IMR-90 (cell line): Measurements from ENCODE around the gene PRKN. TPM values are rescaled to one million over a fixed set of nuclear protein-coding genes. Genes with fewer than 3 reads are reported as not detected.

Experiments used
- ATAC-seq: fragments of 200-7000 bp; cut with Tn5 transposase; 2 replicates; pipeline ENCODE4 v1.9.1; 2020; ENCODE audit warnings: low read depth, mild to moderate bottlenecking, moderate library complexity
- BruUV-seq: library from RNA; stranded (reverse); fragments of 400-500 nt; replicated peaks from 2 replicates; lab custom pipeline; 2021; lab: Mats Ljungman, UMichigan
- CTCF ChIA-PET: fragments of 300-600 bp; formaldehyde crosslinking; extraction: SDS; loops from one replicate; lab custom pipeline; 2021; ENCODE audit warnings: antibody characterized with exemption; lab: Yijun Ruan, JAX
- POLR2A ChIA-PET: fragments of 300-600 bp; sonication (Branson Sonifier 250); formaldehyde crosslinking; loops from one replicate; lab custom pipeline; 2022; ENCODE audit warnings: antibody characterized with exemption; ENCODE audit not compliant: unreplicated experiment; lab: Charles Lee
- DNase-seq: peaks from one replicate; pipeline ENCODE4 v3.0.0; 2013
- H2AFZ ChIP-seq: replicated peaks from 2 replicates; pipeline ENCODE3; 2013; ENCODE audit warnings: low read length, mild to moderate bottlenecking; ENCODE audit not compliant: poor library complexity
- H2AK5ac ChIP-seq: 2 replicates; pipeline ENCODE4 v1.6.1; 2013; ENCODE audit warnings: low read depth, low read length, inconsistent platforms
- H2AK9ac ChIP-seq: replicated peaks from 2 replicates; pipeline ENCODE3; 2013; ENCODE audit warnings: mild to moderate bottlenecking, low read depth, low read length, moderate library complexity; ENCODE audit not compliant: poor library complexity
- H2BK120ac ChIP-seq: 2 replicates; pipeline ENCODE4 v1.6.1; 2013; ENCODE audit warnings: low read depth, low read length, inconsistent platforms
- H2BK15ac ChIP-seq: 3 replicates; pipeline ENCODE4 v1.6.1; 2013; ENCODE audit warnings: low read depth, low read length, inconsistent platforms
- H2BK20ac ChIP-seq: 2 replicates; pipeline ENCODE4 v1.6.1; 2013; ENCODE audit warnings: low read depth, mild to moderate bottlenecking, inconsistent platforms, low read length, moderate library complexity
- H2BK5ac ChIP-seq: 2 replicates; pipeline ENCODE4 v1.6.1; 2013; ENCODE audit warnings: mild to moderate bottlenecking, low read depth, low read length, inconsistent platforms; ENCODE audit not compliant: poor library complexity, severe bottlenecking
- H3K14ac ChIP-seq: replicated peaks from 2 replicates; pipeline ENCODE4 v1.6.1; 2013; ENCODE audit warnings: low read depth, low read length, inconsistent platforms
- H3K18ac ChIP-seq: 2 replicates; pipeline ENCODE4 v1.6.1; 2013; ENCODE audit warnings: low read depth, low read length, control low read depth
- H3K23ac ChIP-seq: 2 replicates; pipeline ENCODE4 v1.6.1; 2013; ENCODE audit warnings: low read depth, low read length, inconsistent platforms
- H3K27ac ChIP-seq: 2 replicates; pipeline ENCODE4 v1.5.1; 2013; ENCODE audit warnings: mild to moderate bottlenecking, control low read depth, low read length; ENCODE audit not compliant: insufficient read depth
- H3K27me3 ChIP-seq: 2 replicates; pipeline ENCODE4 v1.6.1; 2013; ENCODE audit warnings: low read length; ENCODE audit not compliant: control insufficient read depth, insufficient read depth
- H3K36me3 ChIP-seq: 2 replicates; pipeline ENCODE4 v1.6.1; 2013; ENCODE audit warnings: low read length, mixed read lengths; ENCODE audit not compliant: control insufficient read depth, insufficient read depth
- H3K4ac ChIP-seq: 2 replicates; pipeline ENCODE4 v1.6.1; 2013; ENCODE audit warnings: low read depth, low read length, inconsistent platforms
- H3K4me1 ChIP-seq: 2 replicates; pipeline ENCODE4 v1.6.1; 2013; ENCODE audit warnings: low read length, mixed read lengths; ENCODE audit not compliant: control insufficient read depth, insufficient read depth
- H3K4me2 ChIP-seq: 2 replicates; pipeline ENCODE4 v1.6.1; 2013; ENCODE audit warnings: low read depth, mild to moderate bottlenecking, control low read depth, low read length, moderate library complexity
- H3K4me3 ChIP-seq: 2 replicates; pipeline ENCODE4 v1.5.1; 2013; ENCODE audit warnings: low read depth, mild to moderate bottlenecking, control low read depth, low read length, moderate library complexity; ENCODE audit not compliant: insufficient read depth
- H3K56ac ChIP-seq: 2 replicates; pipeline ENCODE4 v1.6.1; 2013; ENCODE audit warnings: low read length, inconsistent platforms; ENCODE audit not compliant: insufficient read depth; ENCODE audit errors: extremely low read depth
- H3K79me1 ChIP-seq, 2 experiments: 2 replicates each; pipeline ENCODE4 v1.6.1; 2013; ENCODE audit warnings: low read length in 2 of 2, inconsistent platforms in 1 of 2, low read depth in 1 of 2
- H3K9ac ChIP-seq: 2 replicates; pipeline ENCODE4 v1.6.1; 2013; ENCODE audit warnings: low read depth, low read length, control low read depth
- H3K9me1 ChIP-seq: 2 replicates; pipeline ENCODE4 v1.6.1; 2013; ENCODE audit warnings: low read length, inconsistent platforms; ENCODE audit not compliant: insufficient read depth
- H3K9me3 ChIP-seq: 2 replicates; pipeline ENCODE4 v1.6.1; 2013; ENCODE audit warnings: low read length; ENCODE audit not compliant: control insufficient read depth, insufficient read depth
- H4K20me1 ChIP-seq: 2 replicates; pipeline ENCODE4 v1.6.1; 2013; ENCODE audit warnings: low read length, inconsistent platforms; ENCODE audit not compliant: insufficient read depth
- H4K5ac ChIP-seq: 2 replicates; pipeline ENCODE4 v1.6.1; 2013; ENCODE audit warnings: mild to moderate bottlenecking, low read depth, low read length, control low read depth
- H4K8ac ChIP-seq, 2 experiments: 2 replicates each; pipeline ENCODE4 v1.6.1; 2013; ENCODE audit warnings: low read depth in 2 of 2, low read length in 2 of 2, control low read depth in 1 of 2, inconsistent platforms in 1 of 2
- H4K91ac ChIP-seq: 2 replicates; pipeline ENCODE4 v1.6.1; 2013; ENCODE audit warnings: low read depth, low read length, inconsistent platforms; ENCODE audit not compliant: insufficient read depth
- BHLHE40 ChIP-seq: fragments of 150-350 bp; IDR thresholded peaks from 2 replicates; pipeline ENCODE4 v1.6.1; 2016; ENCODE audit warnings: mild to moderate bottlenecking, low read depth, low read length
- CEBPB ChIP-seq: IDR thresholded peaks from 2 replicates; pipeline ENCODE4 v1.6.1; 2012; ENCODE audit warnings: low read depth, low read length, improper control_type of control experiment
- CHD1 ChIP-seq: IDR thresholded peaks from 2 replicates; pipeline ENCODE4 v1.6.1; 2012; ENCODE audit warnings: low read depth, low read length, improper control_type of control experiment
- ELK1 ChIP-seq: fragments of 150-350 bp; IDR thresholded peaks from 2 replicates; pipeline ENCODE4 v1.6.1; 2016; ENCODE audit warnings: low read depth, mild to moderate bottlenecking, low read length, moderate library complexity, borderline replicate concordance
- MAZ ChIP-seq: IDR thresholded peaks from 2 replicates; pipeline ENCODE4 v1.6.1; 2012; ENCODE audit warnings: low read depth, mild to moderate bottlenecking, low read length, improper control_type of control experiment, moderate library complexity, borderline replicate concordance
- MXI1 ChIP-seq: IDR thresholded peaks from 2 replicates; pipeline ENCODE4 v1.6.1; 2012; ENCODE audit warnings: low read depth, mild to moderate bottlenecking, low read length, moderate library complexity, borderline replicate concordance
- NFE2L2 ChIP-seq: fragments of 150-350 bp; IDR thresholded peaks from 2 replicates; pipeline ENCODE4 v1.6.1; 2016; ENCODE audit warnings: low read depth, mild to moderate bottlenecking, low read length
- POLR2A ChIP-seq: IDR thresholded peaks from 2 replicates; pipeline ENCODE4 v1.6.1; 2012; ENCODE audit warnings: mild to moderate bottlenecking, low read depth, low read length
- RCOR1 ChIP-seq: IDR thresholded peaks from 2 replicates; pipeline ENCODE4 v1.6.1; 2012; ENCODE audit warnings: mild to moderate bottlenecking, low read length, improper control_type of control experiment; ENCODE audit not compliant: insufficient replicate concordance
- WGBS, 2 experiments: methylation state at CpG; one replicate each; pipeline versions ENCODE4 v1.1.5 to v1.1.7; 2013; ENCODE audit warnings: missing lambda C conversion rate in 2 of 2; ENCODE audit not compliant: insufficient read length in 1 of 2; ENCODE audit errors: extremely low coverage in 2 of 2; 5-methylcytosine and 5-hydroxymethylcytosine counted together
- dilution Hi-C: fragments of 300-500 bp; cut with HindIII; formaldehyde crosslinking; loops from one replicate; pipeline ENCODE4 v1.14.3; 2018; ENCODE audit warnings: low sequenced_read_pairs; ENCODE audit not compliant: unreplicated experiment
- in situ Hi-C: fragments of 300-500 bp; cut with MboI; formaldehyde crosslinking; loops from 3 replicates; pipeline ENCODE4 v1.14.3; 2019; ENCODE audit warnings: low sequenced_read_pairs, inconsistent platforms, mixed read lengths
- intact Hi-C: fragments of 100-400 bp; cut with micrococcal nuclease; formaldehyde crosslinking; loops from 2 replicates; pipeline ENCODE4 v1.10.0; 2022
- polyA plus RNA-seq, 3 experiments: library from polyadenylated mRNA; depleted of rRNA; stranded (reverse); fragments of >200 nt; gene quantifications; 2 replicates each; pipeline ENCODE4 v1.2.3, GENCODE V29; 2012; ENCODE audit warnings: low replicate concordance in 1 of 3
- total RNA-seq: library from RNA; depleted of rRNA; stranded (reverse); fragments of >200 nt; gene quantifications from 2 replicates; pipeline ENCODE4 v1.2.3, GENCODE V29; 2012

PRKN gene
- total and polyA plus RNA-seq, 2 of the 4 experiments (the other 2 are of a cell fraction) = 0.15 to 0.18 TPM

GRCh38 chr6:161836643-161837448 lies 890.7 kb downstream of the PRKN start:
- in situ Hi-C loops (no loop called here), dilution Hi-C loops (no loop called here), intact Hi-C loops (no loop called here)
- no peak overlapping the region for H3K4me3 ChIP-seq
- H3K56ac ChIP-seq = no peak overlapping the region
- DNase-seq = no peak
- no peak overlapping the region for H3K23ac ChIP-seq
- H2AFZ ChIP-seq = no peak overlapping the region
- no peaks in the 10 kb centered on the region for H3K79me1 ChIP-seq
- H3K27ac ChIP-seq = no peak overlapping the region
- BruUV-seq = no TSS peak
- peaks cover 24% of the 10 kb centered on the region for H3K9me3 ChIP-seq
- ATAC-seq = no peak
- H2AK9ac ChIP-seq = no peak overlapping the region
- POLR2A ChIA-PET = no interaction called here
- no peak overlapping the region for H2BK15ac ChIP-seq
- H3K36me3 ChIP-seq = no peaks in the 10 kb centered on the region
- H4K5ac ChIP-seq = no peak overlapping the region
- H3K4ac ChIP-seq = no peak overlapping the region
- no peaks in the 10 kb centered on the region for H3K4me1 ChIP-seq
- H4K20me1 ChIP-seq = no peaks in the 10 kb centered on the region
- H4K8ac ChIP-seq = no peak overlapping the region
- H3K4me2 ChIP-seq = no peak overlapping the region
- CTCF ChIA-PET = no interaction called here
- no peak overlapping the region for H3K18ac ChIP-seq
- no peak for TF ChIP-seq RCOR1
- no peak for TF ChIP-seq CHD1
- TF ChIP-seq MAZ = no peak
- no peak for TF ChIP-seq MXI1
- no peak for TF ChIP-seq ELK1
- no peak for TF ChIP-seq BHLHE40
- no peak for TF ChIP-seq POLR2A
- no peak for TF ChIP-seq CEBPB
- no peak for TF ChIP-seq NFE2L2
- H3K27me3 ChIP-seq = no peaks in the 10 kb centered on the region
- H2AK5ac ChIP-seq = no peak overlapping the region
- no peak overlapping the region for H3K14ac ChIP-seq
- H2BK5ac ChIP-seq = no peak overlapping the region
- no peak overlapping the region for H3K9ac ChIP-seq
- no peak overlapping the region for H2BK120ac ChIP-seq
- no peaks in the 10 kb centered on the region for H3K9me1 ChIP-seq
- WGBS, 2 experiments = 77% methylated on average over 2 of the region's 15 CpGs; no CpG with 5 or more reads in 1 of the 2 experiments
- H4K91ac ChIP-seq = no peak overlapping the region
- no peak overlapping the region for H2BK20ac ChIP-seq
